ENCODE data around the gene AREL1.

DNA sequence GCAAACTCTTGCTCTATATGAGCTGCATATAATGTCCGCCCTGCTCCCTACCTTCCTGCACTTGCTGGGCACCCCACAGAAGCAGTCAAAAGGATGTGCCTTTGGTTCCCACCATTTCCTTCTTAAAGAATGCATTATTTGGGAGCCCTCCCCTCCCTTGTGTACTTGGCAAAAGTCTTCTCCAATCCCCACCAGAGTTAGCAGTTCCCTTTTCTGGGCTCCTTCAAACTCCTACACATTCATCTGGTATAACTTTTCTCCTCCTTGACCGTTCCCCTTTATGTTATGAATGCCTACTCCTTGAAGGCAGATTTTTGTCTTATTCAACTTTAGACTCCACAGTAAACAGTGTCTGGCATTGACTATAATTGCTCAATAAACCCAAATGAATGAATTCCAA lies 27.8 kb downstream of the AREL1 start:
- no peak for TF ChIP-seq CTCF (optimal IDR thresholded peaks at IDR 0.05 in 1 of 3, IDR thresholded peaks at IDR 0.05 in 1 of 3, conservative IDR thresholded peaks at IDR 0.05 in 1 of 3; ENCODE audit: extremely low read depth in 1 of 3, insufficient read depth in 2 of 3, low read length in 3 of 3)
- TF ChIP-seq EZH2 (IDR thresholded peaks at IDR 0.05; ENCODE audit: low read length) = no peak

All from keratinocyte (primary cell).